ENCODE measurements around the gene GPC6. TPM values are rescaled to one million over a fixed set of nuclear protein-coding genes. Genes with fewer than 3 reads are reported as not detected.

The GPC6 gene
- total RNA-seq, 1 experiment from 2014 or later: 0.22 TPM

DNA sequence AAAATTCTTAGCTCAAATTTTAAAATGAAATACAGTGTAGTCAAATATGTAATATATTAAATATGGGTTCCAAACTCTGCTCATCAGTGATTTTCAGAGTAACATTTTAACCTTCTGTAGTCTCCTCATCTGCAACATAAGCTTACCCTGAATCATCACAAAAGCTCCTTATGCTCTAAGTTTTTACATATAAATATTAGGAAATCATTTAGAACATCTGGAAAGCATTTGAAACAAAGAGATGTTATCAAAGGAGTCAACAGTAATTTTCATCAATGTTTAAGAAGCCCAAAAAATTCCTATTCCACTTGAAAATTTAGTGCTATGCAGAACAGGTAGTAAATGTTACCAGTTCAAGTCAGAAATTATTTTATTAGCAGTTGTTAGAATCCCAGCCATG is 1028.1 kb downstream of the GPC6 start:
- TF ChIP-seq POLR2A (IDR thresholded peaks at IDR 0.05; ENCODE audit: borderline replicate concordance, extremely low read depth, insufficient read depth, insufficient read length) (no peak), ZNF274 (IDR thresholded peaks at IDR 0.05; ENCODE audit: low read depth, low read length) (no peak), EZH2phosphoT487 (IDR thresholded peaks at IDR 0.05; ENCODE audit: borderline replicate concordance) (no peak), EGR1 (IDR thresholded peaks at IDR 0.05; ENCODE audit: low read depth) (no peak), CEBPB (IDR thresholded peaks at IDR 0.05; ENCODE audit: low read depth) (no peak), FOSL1 (IDR thresholded peaks at IDR 0.05; ENCODE audit: low read depth) (no peak), POLR2AphosphoS5 (IDR thresholded peaks at IDR 0.05; ENCODE audit: low read depth, low read length) (no peak), ZFX (IDR thresholded peaks at IDR 0.05) (no peak)
- TF ChIP-seq, protein P1, sequence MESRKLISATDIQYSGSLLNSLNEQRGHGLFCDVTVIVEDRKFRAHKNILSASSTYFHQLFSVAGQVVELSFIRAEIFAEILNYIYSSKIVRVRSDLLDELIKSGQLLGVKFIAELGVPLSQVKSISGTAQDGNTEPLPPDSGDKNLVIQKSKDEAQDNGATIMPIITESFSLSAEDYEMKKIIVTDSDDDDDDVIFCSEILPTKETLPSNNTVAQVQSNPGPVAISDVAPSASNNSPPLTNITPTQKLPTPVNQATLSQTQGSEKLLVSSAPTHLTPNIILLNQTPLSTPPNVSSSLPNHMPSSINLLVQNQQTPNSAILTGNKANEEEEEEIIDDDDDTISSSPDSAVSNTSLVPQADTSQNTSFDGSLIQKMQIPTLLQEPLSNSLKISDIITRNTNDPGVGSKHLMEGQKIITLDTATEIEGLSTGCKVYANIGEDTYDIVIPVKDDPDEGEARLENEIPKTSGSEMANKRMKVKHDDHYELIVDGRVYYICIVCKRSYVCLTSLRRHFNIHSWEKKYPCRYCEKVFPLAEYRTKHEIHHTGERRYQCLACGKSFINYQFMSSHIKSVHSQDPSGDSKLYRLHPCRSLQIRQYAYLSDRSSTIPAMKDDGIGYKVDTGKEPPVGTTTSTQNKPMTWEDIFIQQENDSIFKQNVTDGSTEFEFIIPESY (IDR thresholded peaks at IDR 0.05; ENCODE audit: extremely low read depth, insufficient replicate concordance, low read length): no peak
- TF ChIP-seq, protein P2, sequence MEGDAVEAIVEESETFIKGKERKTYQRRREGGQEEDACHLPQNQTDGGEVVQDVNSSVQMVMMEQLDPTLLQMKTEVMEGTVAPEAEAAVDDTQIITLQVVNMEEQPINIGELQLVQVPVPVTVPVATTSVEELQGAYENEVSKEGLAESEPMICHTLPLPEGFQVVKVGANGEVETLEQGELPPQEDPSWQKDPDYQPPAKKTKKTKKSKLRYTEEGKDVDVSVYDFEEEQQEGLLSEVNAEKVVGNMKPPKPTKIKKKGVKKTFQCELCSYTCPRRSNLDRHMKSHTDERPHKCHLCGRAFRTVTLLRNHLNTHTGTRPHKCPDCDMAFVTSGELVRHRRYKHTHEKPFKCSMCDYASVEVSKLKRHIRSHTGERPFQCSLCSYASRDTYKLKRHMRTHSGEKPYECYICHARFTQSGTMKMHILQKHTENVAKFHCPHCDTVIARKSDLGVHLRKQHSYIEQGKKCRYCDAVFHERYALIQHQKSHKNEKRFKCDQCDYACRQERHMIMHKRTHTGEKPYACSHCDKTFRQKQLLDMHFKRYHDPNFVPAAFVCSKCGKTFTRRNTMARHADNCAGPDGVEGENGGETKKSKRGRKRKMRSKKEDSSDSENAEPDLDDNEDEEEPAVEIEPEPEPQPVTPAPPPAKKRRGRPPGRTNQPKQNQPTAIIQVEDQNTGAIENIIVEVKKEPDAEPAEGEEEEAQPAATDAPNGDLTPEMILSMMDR (IDR thresholded peaks at IDR 0.05 in 2 of 3, conservative IDR thresholded peaks at IDR 0.05 in 1 of 3; ENCODE audit: borderline replicate concordance in 1 of 3, insufficient read depth in 1 of 3, low read depth in 2 of 3, low read length in 2 of 3): no peak
- no peak for ATAC-seq
- H3K9me3 ChIP-seq (ENCODE audit: control insufficient read depth in 1 of 2, insufficient read depth in 1 of 2, low read depth in 1 of 2, low read length in 2 of 2): peaks cover 0 to 3% of the 10 kb centered on the region in 2 experiments; a peak in 1 of 4 replicates
- H3K79me2 ChIP-seq (ENCODE audit: insufficient read depth, low read length): no peaks in the 10 kb centered on the region
- H3K4me1 ChIP-seq (ENCODE audit: control insufficient read depth in 1 of 2, insufficient read depth in 2 of 2, low read length in 2 of 2): no peaks in the 10 kb centered on the region
- RAD21 ChIA-PET (ENCODE audit: low non-redundant PET in 1 of 2, low total read pairs in 2 of 2, uncharacterized antibody in 2 of 2, unreplicated experiment in 2 of 2): no interaction called here
- H3K4me3 ChIP-seq (replicated peaks in 1 of 2; ENCODE audit: low read depth in 1 of 2, low read length in 2 of 2): no peak overlapping the region
- H3K9me2 ChIP-seq (ENCODE audit: insufficient read depth): no peaks in the 10 kb centered on the region
- H3K4me2 ChIP-seq (ENCODE audit: low read length): no peak overlapping the region
- H3K36me3 ChIP-seq (ENCODE audit: control insufficient read depth in 1 of 2, insufficient read depth in 2 of 2, low read length in 2 of 2): no peaks in the 10 kb centered on the region
- no peak overlapping the region for H2AFZ ChIP-seq (ENCODE audit: low read depth, low read length, poor library complexity, severe bottlenecking)
- H3K9ac ChIP-seq (ENCODE audit: low read length): no peak overlapping the region
- POLR2A ChIA-PET: no interaction called here
- no peaks in the 10 kb centered on the region for H3K27me3 ChIP-seq (ENCODE audit: insufficient read depth, low read length)
- no peak for DNase-seq (ENCODE audit: low read depth, low spot score)
- no TSS peak for BruUV-seq (replicated peaks)
- no peaks in the 10 kb centered on the region for H4K20me1 ChIP-seq (ENCODE audit: insufficient read depth)
- H3K27ac ChIP-seq (ENCODE audit: low read depth, low read length): no peak overlapping the region
- intact Hi-C loops (cut with micrococcal nuclease): no loop called here
- CTCF ChIA-PET: no interaction called here
